ENCODE measurements around the gene TMSB4X.
"Not testable (repeated sequence)": the region's sequence is repeated elsewhere in the genome, so short reads cannot be mapped to it uniquely, and the experiment has no call there.

TMSB4X gene

GRCh38 chrX:12997906-12998687 lies 23.2 kb downstream of the TMSB4X start:
- DNase-seq (ENCODE audit: low spot score): no peak

DNA sequence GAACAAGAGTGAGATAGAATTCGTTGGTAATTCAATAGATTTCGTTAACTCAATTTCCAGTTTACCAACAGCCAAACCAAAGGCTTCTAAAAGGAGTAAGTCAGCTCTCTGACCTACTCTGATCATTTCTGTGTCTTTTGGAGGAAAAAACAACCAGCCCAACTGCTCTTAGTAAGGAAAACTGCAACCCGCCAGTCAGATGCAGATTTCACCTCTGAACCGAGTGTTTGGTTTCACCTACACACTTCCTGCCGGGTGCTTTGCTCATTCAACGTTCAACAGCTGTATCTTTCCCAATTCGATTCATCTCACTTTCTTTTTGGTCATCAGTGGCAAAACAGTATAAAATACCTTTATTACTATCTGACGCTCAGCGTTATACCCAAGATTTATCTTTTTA lies 24.5 kb downstream of the TMSB4X start:
- no peak for DNase-seq (ENCODE audit: low spot score)

DNA sequence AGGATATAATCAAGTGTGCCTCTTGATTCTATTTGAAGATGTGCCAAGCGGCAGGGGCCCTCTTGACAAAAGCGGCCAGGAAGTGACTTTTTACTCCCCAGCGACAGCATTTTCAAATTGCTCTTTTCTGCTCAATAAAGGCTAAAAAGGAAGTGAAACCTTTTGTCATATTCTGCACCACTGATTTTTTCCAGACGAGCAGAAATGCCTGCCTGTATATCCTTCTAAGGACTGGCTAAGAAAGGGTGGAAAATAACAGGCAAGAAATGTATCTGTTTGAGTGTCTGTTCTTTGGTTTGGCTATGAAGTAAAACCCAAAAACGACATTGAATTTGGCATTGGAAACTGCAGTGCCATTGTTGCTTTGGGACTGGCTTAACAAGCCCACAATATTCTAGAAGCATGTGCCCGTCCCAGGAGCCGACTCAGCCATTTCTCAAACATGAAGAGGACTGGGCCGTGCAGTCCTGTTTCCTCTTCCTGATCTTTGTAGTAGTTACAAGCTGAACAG lies 25.4 kb downstream of the TMSB4X start:
- no peak for DNase-seq (ENCODE audit: low spot score)

DNA sequence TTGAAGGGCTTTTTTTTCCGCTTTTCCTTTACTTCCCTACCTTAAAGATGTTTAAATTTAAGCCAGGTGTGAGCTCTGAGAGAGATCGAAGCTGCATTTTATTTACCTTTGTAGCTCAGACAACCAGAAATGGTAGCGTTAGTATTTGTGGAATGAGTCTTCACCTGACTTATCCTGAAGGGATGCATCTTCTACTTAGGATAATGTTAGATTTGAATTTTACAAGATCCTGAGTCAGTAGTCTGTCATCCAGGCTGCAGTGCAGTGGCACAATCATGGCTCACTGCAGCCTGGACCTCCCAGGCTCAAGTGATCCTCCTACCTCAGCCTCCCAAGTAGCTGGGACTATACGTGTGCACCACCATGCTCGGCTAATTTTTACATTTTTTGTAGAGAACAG lies 26.2 kb downstream of the TMSB4X start:
- no peak for DNase-seq (ENCODE audit: low spot score)

GRCh38 chrX:13001961-13002671 lies 27.2 kb downstream of the TMSB4X start:
- no peak for DNase-seq (ENCODE audit: low spot score)

DNA sequence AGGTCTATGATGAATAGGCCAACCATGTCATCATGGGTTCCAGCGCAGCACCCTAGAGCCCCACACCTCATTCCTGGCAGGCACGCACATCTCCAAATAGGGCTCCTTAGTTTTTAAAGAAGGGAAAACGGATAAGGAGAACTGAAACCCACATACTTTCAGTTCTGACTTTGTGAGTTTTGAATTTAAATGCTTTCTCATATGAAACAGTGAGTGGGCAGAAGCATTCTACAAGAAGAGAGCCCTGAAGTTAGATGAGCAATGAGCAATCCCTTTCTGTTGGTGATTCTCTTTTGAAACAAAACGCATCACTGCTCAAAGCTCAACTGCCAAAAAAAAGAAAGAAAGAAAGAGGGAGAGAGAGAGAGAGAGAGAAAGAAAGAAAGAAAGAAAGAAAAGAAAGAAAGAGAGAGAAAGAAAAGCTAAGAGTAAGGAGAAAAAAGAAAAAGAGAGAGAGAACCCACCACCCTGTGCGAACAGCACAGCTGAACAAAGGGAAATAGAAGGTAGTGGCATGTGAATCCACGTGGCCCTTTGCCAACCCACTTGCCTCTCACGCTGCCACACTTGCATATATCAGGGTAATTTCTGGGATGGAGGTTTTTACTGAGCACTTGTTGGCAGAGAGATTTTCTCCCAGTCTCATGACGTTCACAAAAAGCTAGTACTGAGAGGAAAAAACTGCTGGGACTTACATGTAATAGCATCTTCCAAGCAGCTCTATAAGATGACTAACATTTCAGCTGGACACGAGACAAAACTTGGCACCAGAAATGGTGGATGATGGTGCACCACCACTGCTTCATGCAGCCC lies 31.0 kb downstream of the TMSB4X start:
- DNase-seq (ENCODE audit: low spot score): no peak

GRCh38 chrX:13007519-13008188 lies 32.7 kb downstream of the TMSB4X start:
- no peak for DNase-seq (ENCODE audit: low spot score)

DNA sequence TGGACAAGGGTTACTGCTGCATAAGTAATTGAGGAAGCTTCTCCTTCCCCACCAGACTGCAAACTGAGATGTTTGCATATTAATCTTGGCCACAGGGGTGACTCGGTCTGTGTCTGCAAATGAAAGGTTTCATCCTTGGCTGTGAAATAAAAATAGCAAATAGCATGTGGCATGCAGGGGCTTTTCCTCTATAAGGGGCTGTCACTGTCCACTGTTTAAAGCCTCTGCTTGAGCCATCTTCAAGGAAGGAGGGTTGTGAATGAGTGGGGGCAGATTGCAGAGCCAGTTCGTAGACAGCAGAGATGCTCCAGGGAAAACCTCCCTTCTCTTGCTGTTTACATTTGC lies 33.3 kb downstream of the TMSB4X start:
- no peak for DNase-seq (ENCODE audit: low spot score)

GRCh38 chrX:13008851-13009250 lies 33.9 kb downstream of the TMSB4X start:
- DNase-seq (ENCODE audit: low spot score): no peak

GRCh38 chrX:13009273-13009672 lies 34.4 kb downstream of the TMSB4X start:
- no peak for DNase-seq (ENCODE audit: low spot score)

DNA sequence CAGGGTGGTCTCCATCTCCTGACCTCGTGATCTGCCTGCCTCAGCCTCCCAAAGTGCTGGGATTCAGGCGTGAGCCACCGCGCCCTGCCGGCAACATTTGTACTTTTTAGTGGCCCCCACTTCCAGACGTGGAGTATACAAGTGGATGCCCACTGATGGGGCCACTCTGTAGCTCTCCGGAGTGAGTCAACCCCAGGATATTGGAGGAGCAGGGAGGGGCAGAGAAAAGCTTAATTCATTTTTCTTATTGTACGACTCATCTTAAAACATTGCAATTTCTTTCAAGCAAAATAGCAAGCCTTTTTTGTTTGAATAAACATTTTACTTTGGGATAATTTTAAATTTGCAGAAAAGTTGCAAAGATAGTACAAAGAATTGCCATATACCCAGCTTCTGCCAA lies 34.9 kb downstream of the TMSB4X start:
- no peak for DNase-seq (ENCODE audit: low spot score)

DNA sequence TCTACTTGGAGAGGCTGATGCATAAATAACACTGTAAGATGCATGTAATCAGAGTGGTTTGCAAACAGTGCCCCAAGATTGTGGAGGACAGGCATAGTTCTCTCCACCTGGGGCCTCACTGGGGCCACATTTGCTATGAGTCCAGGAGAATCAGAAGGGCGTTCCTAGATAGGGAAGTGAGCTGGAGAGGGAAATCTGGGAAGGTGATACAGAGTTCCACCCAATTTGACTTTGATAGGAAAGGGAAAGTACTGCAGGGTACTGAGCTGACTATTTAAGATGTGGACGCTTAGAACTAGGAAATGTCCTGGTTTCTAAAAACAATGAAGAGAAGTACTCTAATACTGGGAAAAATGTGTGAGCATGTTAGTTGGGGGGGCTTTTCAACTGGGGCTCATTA lies 35.6 kb downstream of the TMSB4X start:
- DNase-seq (ENCODE audit: low spot score): no peak

- DNase-seq (ENCODE audit: low spot score): no peak
These were observed 38.6 kb downstream of the TMSB4X start for GRCh38 chrX:13013363-13014110.

- DNase-seq (ENCODE audit: low spot score): no peak
These were observed 39.5 kb downstream of the TMSB4X start for GRCh38 chrX:13014111-13015096.

GRCh38 chrX:13015536-13016236 lies 40.8 kb downstream of the TMSB4X start:
- DNase-seq (ENCODE audit: low spot score): no peak

- DNase-seq (ENCODE audit: low spot score): not testable (repeated sequence)
These were observed 41.8 kb downstream of the TMSB4X start for GRCh38 chrX:13016731-13017130.

GRCh38 chrX:13022926-13023325 lies 48.0 kb downstream of the TMSB4X start:
- DNase-seq (ENCODE audit: low spot score): no peak

DNA sequence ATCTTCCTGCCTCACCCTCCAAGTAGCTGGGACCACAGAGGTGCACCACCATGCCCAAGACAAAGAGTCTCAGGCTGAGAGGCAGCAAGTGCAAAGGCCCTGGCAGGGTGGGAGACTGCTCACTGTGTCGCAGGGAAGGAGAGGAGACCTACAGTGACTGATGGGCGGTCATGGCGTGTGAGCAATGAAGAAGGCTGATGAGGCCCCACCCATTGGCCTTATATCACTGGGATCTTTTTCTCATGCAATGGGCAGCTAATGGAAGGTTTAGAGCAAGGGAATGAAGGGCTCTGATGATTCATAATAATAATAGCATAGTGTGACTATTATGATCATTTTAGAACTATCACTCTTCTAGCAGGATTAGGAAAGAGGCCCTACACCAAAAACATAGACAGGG lies 48.7 kb downstream of the TMSB4X start:
- no peak for DNase-seq (ENCODE audit: low spot score)

- no peak for DNase-seq (ENCODE audit: low spot score)
These were observed 49.1 kb downstream of the TMSB4X start for GRCh38 chrX:13023979-13024378.

DNA sequence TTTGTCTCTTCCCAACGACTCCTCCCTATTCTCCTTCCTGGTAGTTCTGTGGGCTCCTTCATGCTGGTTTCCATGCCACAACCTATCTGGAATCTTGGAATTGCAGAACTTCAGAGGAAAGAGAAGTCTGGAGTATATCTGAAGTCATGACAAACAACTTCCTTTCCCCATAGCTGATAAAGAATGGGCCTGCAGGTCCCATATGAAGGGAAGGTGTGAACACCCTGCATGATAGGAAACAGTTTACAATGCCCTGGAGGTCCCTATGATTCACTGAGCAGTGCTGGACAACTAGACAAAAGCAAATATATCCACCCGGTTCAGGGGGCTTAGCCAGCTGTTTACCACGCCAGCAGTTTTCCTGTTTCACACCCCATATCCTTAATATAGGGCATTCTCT lies 50.1 kb downstream of the TMSB4X start:
- DNase-seq (ENCODE audit: low spot score): no peak
